ENCODE results near the gene SIGLECL1. TPM values are rescaled to one million over a fixed set of nuclear protein-coding genes. Genes with fewer than 3 reads are reported as not detected.
A peak's percentile ranks its signal among the peaks of the same experiment; 100 is the strongest.

Gene SIGLECL1
- total and polyA plus RNA-seq, 9 of the 15 experiments (the other 6 are each of a cell fraction or from before 2014, with no cell fraction given): not detected

- no peak for TF ChIP-seq E2F6 (IDR thresholded peaks at IDR 0.05; ENCODE audit: borderline replicate concordance in 1 of 2, extremely low read depth in 1 of 2, insufficient read depth in 1 of 2, insufficient read length in 1 of 2, low read depth in 1 of 2, low read length in 1 of 2, poor library complexity in 1 of 2, severe bottlenecking in 1 of 2)
- peak in 1 of 2 experiments; percentile 18; a peak in 1 of 4 replicates for TF ChIP-seq RCOR1 (IDR thresholded peaks at IDR 0.05; ENCODE audit: borderline replicate concordance in 1 of 2, low read depth in 2 of 2, low read length in 2 of 2)
- TF ChIP-seq ZNF785 (CRISPR knock-in tag; IDR thresholded peaks at IDR 0.05): no peak
- TF ChIP-seq ARID2 (IDR thresholded peaks at IDR 0.05): no peak
- no peak for TF ChIP-seq HMG20A (CRISPR knock-in tag; conservative IDR thresholded peaks at IDR 0.05)
- no peak for TF ChIP-seq NR3C1 (CRISPR knock-in tag; IDR thresholded peaks at IDR 0.05)
- TF ChIP-seq ARID1B (IDR thresholded peaks at IDR 0.05): 0 out of 2 replicates have a peak, but pooled peaks have one; percentile 18
- TF ChIP-seq MECOM (CRISPR knock-in tag; IDR thresholded peaks at IDR 0.05): no peak
- TF ChIP-seq CXXC5 (CRISPR knock-in tag; IDR thresholded peaks at IDR 0.05): no peak
- peak; percentile 51; the same call in 1 of the 2 replicates for TF ChIP-seq ZEB2 (IDR thresholded peaks at IDR 0.05)
- TF ChIP-seq NRF1 (conservative IDR thresholded peaks at IDR 0.05 in 1 of 2, IDR thresholded peaks at IDR 0.05 in 1 of 2): no peak
- TF ChIP-seq MYNN (IDR thresholded peaks at IDR 0.05): no peak
- TF ChIP-seq MYNN (CRISPR knock-in tag; IDR thresholded peaks at IDR 0.05): no peak
- TF ChIP-seq FOXK1 (CRISPR knock-in tag; IDR thresholded peaks at IDR 0.05; ENCODE audit: borderline replicate concordance): no peak
- TF ChIP-seq SNIP1 (IDR thresholded peaks at IDR 0.05; ENCODE audit: low read depth): no peak
- no peak for TF ChIP-seq ATF1 (CRISPR knock-in tag; IDR thresholded peaks at IDR 0.05)
- TF ChIP-seq ATF1 (tag; IDR thresholded peaks at IDR 0.05): no peak
- TF ChIP-seq ARID3A (IDR thresholded peaks at IDR 0.05; ENCODE audit: borderline replicate concordance, low read depth, low read length): no peak
- peak; percentile 65; the same call in 1 of the 2 replicates for TF ChIP-seq KLF16 (IDR thresholded peaks at IDR 0.05)
- no peak for TF ChIP-seq THAP12 (CRISPR knock-in tag; IDR thresholded peaks at IDR 0.05)
- TF ChIP-seq ESRRA (IDR thresholded peaks at IDR 0.05; ENCODE audit: borderline replicate concordance, low read depth): peak; percentile 54; the same call in 1 of the 2 replicates
- TF ChIP-seq ZNF224 (CRISPR knock-in tag; IDR thresholded peaks at IDR 0.05): no peak
- TF ChIP-seq KLF10 (CRISPR knock-in tag; IDR thresholded peaks at IDR 0.05): no peak
- peak; percentile 58; the same call in 1 of the 2 replicates for TF ChIP-seq CTBP1 (IDR thresholded peaks at IDR 0.05; ENCODE audit: borderline replicate concordance)
These were observed 7.6 kb downstream of the SIGLECL1 start (continued) for GRCh38 chr19:51258165-51259160.
